ENCODE measurements around the gene ELF3. TPM values are rescaled to one million over a fixed set of nuclear protein-coding genes. Genes with fewer than 3 reads are reported as not detected.
"Not testable (repeated sequence)": the region's sequence is repeated elsewhere in the genome, so short reads cannot be mapped to it uniquely, and the experiment has no call there.

The ELF3 gene
- polyA plus RNA-seq, 3 donors: 2.2 to 222 (median 16.5) TPM

DNA sequence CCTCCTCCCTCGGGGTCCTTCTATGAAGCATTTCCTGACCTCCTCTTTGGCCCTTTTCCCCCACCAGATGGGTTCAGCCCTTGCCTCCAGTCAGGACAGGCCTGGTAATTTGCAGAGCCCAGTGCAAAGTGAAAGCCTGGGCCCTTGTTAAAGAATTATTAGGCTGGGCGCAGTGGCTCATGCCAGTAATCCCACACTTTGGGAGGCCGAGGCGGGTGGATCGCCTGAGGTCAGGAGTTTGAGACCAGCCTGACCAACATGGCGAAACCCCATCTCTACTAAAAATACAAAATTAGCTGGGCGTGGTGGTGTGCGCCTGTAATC lies 8.8 kb downstream of the ELF3 start:
- 76 to 83% (median 82%) methylated on average over 8 of the region's 8 CpGs for WGBS, 3 donors

GRCh38 chr1:202023001-202023433 lies 12.6 kb downstream of the ELF3 start:
- H3K27ac ChIP-seq (ENCODE audit: low read depth, low read length): no peak overlapping the region
- WGBS, 3 donors: 49 to 57% (median 51%) methylated on average over 6 of the region's 6 CpGs

More for the DNA sequence above, 8.8 kb downstream of the ELF3 start:
- H3K27ac ChIP-seq (ENCODE audit: low read depth, low read length): not testable (repeated sequence)

GRCh38 chr1:202029171-202029665 lies 18.8 kb downstream of the ELF3 start:
- H3K27ac ChIP-seq (ENCODE audit: low read depth, low read length): no peak overlapping the region
- WGBS, 3 donors: 74 to 83% (median 80%) methylated on average over 5 of the region's 5 CpGs

- WGBS, 3 donors: 83 to 94% (median 93%) methylated on average over 2 of the region's 2 CpGs
- no peak overlapping the region for H3K27ac ChIP-seq (ENCODE audit: low read depth, low read length)
Observed at GRCh38 chr1:202029727-202030126, 19.3 kb downstream of the ELF3 start.

DNA sequence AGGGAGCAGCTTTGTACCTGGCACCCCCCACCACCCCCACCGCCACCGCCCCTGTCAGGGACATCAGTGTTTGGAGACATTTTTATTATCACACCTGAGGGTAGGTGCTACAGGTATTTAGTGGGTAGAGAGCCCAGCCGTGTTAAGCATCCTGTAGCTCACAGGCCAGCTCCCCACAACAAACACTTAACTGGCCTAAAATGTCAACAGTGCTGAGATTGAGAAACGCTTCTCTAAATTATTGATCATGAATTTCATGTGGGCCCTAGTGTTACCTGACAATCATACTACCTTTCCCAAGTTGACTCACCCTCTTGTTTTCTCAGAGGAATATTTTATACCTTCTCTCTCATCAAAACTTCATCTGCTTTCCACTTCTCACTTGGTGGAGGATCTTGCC lies 21.4 kb downstream of the ELF3 start:
- WGBS, 3 donors: 66 to 87% (median 81%) methylated on average over 4 of the region's 4 CpGs

GRCh38 chr1:202034149-202034682 lies 23.8 kb downstream of the ELF3 start:
- whole genome bisulfite sequencing, 3 donors: 72 to 84% (median 75%) methylated on average over 7 of the region's 7 CpGs

More for the DNA sequence above, 21.4 kb downstream of the ELF3 start:
- H3K27ac ChIP-seq (ENCODE audit: low read depth, low read length): no peak overlapping the region

GRCh38 chr1:202034683-202035462 lies 24.5 kb downstream of the ELF3 start:
- WGBS, 3 donors: 28 to 65% (median 51%) methylated on average over 20 of the region's 20 CpGs
- no peak overlapping the region for H3K27ac ChIP-seq (ENCODE audit: low read depth, low read length)

More at GRCh38 chr1:202034149-202034682, 23.8 kb downstream of the ELF3 start:
- H3K27ac ChIP-seq (ENCODE audit: low read depth, low read length): no peak overlapping the region

- WGBS, 3 donors: 70 to 92% (median 90%) methylated on average over 9 of the region's 9 CpGs
- H3K27ac ChIP-seq (ENCODE audit: low read depth, low read length): no peak overlapping the region
Observed at GRCh38 chr1:202036595-202037387, 26.4 kb downstream of the ELF3 start.

DNA sequence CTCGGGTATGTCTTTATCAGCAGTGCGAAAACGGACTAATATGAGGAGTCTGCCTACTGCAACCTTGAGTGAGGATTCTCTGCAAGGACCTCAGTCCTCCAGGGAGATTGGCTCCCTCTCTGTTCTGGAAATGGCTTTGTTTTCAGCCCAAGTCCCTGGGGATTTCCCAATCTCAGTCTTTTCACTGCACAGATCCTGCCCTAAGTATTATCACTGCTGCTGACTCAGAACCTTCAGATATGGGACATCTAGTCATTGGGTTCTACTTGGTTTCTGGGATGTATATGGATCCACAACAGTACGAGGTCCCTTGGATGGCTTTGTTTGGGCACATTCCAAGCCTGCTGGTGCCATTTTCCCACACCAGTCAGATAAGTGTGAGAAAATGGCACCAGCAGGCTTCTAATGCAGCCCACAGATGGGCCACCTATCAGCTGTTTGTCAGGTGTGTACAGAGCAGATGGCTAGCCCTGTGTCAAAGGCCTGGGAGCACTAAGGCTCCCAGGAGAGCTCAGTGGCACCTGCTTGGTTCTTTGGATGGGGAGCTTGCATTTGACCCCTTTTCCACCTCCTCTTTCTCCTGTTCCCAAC lies 27.4 kb downstream of the ELF3 start:
- WGBS, 3 donors: 62 to 91% (median 82%) methylated on average over 4 of the region's 4 CpGs
- no peak overlapping the region for H3K27ac ChIP-seq (ENCODE audit: low read depth, low read length)

DNA sequence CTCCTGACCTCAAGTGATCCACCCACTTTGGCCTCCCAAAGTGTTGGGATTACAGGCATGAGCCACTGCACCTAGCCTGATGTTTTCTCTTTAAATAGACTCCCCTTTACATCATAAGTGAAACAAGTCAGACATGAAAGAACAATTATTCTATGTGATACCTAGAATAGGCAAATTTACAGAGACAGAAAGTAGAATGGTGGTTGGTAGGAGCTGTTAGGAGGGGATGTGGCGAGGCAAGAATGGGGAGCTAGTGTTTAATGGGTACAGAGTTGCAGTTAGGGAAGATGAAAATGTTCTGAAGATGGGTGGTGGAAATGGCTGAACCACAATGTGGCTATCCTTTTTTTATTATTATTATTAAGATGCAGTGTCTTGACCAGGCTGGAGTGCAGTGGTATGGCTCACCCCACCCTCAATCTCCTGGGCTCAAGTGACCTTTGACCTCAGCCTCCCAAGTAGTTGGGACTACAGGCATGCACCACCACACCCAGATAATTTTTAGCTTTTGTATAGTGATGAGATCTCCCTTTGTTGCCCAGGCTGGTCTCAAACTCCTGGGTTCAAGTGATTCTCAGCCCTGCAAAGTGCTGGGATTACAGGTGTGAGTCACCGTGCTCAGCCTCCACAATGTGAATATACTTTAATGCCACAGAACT lies 28.4 kb downstream of the ELF3 start:
- H3K27ac ChIP-seq (ENCODE audit: low read depth, low read length): no peak overlapping the region
- WGBS, 3 donors: 95 to 100% (median 96%) methylated on average over 2 of the region's 2 CpGs

DNA sequence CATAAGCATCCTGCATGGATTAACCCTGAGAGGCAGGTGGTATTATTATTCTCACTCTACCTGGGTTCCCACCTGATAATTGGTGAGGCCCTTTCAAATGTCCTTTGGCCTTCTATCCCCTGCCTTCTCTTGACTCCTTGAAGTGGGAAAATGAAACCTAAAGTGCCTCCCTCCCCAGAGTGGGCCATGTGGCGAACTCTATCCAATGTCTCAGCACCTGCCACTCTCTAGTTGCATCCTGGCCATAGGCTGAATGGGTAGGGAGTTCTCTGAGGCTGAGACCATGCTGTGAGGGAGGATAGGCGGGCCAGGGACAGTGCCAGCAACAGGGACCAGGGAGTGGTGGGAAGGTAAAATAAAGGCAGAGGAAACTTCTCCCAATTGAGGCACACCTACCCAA lies 35.3 kb downstream of the ELF3 start:
- no peak overlapping the region for H3K27ac ChIP-seq (ENCODE audit: low read depth, low read length)
- WGBS, 3 donors: 88 to 97% (median 91%) methylated on average over 2 of the region's 2 CpGs

DNA sequence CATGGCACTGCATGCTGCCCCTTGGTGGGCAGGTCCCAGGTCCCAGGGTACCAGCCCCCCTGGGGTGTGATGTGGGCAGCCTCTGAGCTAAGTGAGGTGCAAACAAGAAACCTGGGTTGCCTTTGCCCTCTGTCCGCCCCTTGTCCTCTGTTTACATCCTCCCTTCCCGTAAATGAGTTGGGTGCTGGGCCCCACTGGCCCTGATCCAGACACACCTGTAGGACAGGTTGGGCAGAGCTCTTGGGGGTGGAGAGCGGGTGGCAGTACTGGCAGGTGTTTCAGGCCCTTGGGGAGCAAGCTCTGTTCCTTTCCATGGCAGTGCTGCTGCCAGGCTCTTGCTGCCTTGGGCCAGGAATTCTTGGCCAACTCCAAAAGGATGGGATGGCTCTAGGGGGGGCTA lies 35.8 kb downstream of the ELF3 start:
- no peak overlapping the region for H3K27ac ChIP-seq (ENCODE audit: low read depth, low read length)
- WGBS, 3 donors: 28 to 92% (median 91%) methylated on average over 3 of the region's 3 CpGs

GRCh38 chr1:202046748-202047708 lies 36.6 kb downstream of the ELF3 start:
- 66 to 73% (median 73%) methylated on average over 5 of the region's 5 CpGs for WGBS, 3 donors

GRCh38 chr1:202047977-202048376 lies 37.6 kb downstream of the ELF3 start:
- WGBS, 3 donors: 46 to 82% (median 78%) methylated on average over 4 of the region's 4 CpGs
- no peak overlapping the region for H3K27ac ChIP-seq (ENCODE audit: low read depth, low read length)

More at GRCh38 chr1:202046748-202047708, 36.6 kb downstream of the ELF3 start:
- no peak overlapping the region for H3K27ac ChIP-seq (ENCODE audit: low read depth, low read length)

GRCh38 chr1:202049129-202049528 lies 38.7 kb downstream of the ELF3 start:
- H3K27ac ChIP-seq (ENCODE audit: low read depth, low read length): no peak overlapping the region
- 55 to 83% (median 77%) methylated on average over 5 of the region's 5 CpGs for WGBS, 3 donors

- H3K27ac ChIP-seq (ENCODE audit: low read depth, low read length): no peak overlapping the region
- WGBS, 3 donors: 91 to 96% (median 92%) methylated on average over 7 of the region's 7 CpGs
Observed at GRCh38 chr1:202054094-202054493, 43.7 kb downstream of the ELF3 start.

DNA sequence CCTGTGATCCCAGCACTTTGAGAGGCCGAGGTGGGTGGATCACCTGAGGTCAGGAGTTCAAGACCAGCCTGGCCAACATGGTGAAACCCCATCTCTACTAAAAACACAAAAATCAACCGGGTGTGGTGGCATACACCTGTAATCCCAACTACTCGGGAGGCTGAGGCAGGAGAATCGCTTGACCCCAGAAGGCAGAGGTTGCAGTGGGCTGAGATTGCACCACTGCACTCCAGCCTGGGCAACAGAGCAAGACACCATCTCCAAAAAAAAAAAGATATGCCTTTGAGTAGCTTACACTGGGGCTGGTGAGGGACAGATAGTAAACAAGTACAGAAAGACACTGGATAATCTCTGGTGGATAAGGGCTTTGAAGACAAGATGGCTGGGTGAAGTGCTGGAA lies 44.3 kb downstream of the ELF3 start:
- H3K27ac ChIP-seq (ENCODE audit: low read depth, low read length): not testable (repeated sequence)
- 90 to 94% (median 93%) methylated on average over 4 of the region's 4 CpGs for WGBS, 3 donors
